ENCODE data around the gene VAMP2. TPM values are rescaled to one million over a fixed set of nuclear protein-coding genes. Genes with fewer than 3 reads are reported as not detected.
A peak's percentile ranks its signal among the peaks of the same experiment; 100 is the strongest.

VAMP2 gene
- total and polyA plus RNA-seq, 9 of the 15 experiments (the other 6 are each of a cell fraction or from before 2014, with no cell fraction given): 2.3 to 31.8 (median 6.0) TPM

DNA sequence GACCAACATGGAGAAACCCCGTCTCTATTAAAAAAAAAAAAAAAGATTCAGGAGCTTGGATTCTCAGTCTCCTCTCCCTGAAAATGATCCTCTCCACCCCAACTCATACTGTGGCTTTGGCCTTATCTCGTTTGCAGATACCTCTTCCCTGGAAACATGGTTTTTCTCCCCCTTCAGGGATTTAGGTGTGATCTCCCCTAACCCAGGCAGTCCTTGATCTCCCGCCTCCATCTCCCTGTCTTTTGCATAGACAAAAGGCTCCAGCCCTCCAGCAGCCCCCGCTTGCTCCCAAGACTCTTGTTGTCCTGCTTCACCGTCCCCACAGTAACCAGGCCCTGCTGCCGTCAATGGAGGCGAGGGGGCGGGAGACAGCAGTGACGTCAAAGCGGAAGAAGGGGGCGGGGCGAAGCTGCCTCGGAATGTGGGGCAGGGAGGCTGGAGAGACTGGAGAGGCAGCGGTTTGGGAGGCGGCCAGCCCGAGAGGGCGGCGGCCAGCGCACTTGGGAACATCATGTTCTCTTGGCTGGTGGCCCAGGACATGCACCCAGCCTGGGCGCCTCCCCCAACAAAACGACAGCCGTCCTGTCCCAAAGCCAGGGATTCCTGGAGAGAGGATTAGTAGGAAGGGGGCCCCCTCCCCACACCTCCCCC is 8.7 kb downstream of the VAMP2 start (continued):
- peak; percentile 62 for TF ChIP-seq POLR2G (IDR thresholded peaks at IDR 0.05; ENCODE audit: low read depth, low read length)
- TF ChIP-seq ZNF124 (CRISPR knock-in tag; IDR thresholded peaks at IDR 0.05): no peak
- TF ChIP-seq, protein P1, sequence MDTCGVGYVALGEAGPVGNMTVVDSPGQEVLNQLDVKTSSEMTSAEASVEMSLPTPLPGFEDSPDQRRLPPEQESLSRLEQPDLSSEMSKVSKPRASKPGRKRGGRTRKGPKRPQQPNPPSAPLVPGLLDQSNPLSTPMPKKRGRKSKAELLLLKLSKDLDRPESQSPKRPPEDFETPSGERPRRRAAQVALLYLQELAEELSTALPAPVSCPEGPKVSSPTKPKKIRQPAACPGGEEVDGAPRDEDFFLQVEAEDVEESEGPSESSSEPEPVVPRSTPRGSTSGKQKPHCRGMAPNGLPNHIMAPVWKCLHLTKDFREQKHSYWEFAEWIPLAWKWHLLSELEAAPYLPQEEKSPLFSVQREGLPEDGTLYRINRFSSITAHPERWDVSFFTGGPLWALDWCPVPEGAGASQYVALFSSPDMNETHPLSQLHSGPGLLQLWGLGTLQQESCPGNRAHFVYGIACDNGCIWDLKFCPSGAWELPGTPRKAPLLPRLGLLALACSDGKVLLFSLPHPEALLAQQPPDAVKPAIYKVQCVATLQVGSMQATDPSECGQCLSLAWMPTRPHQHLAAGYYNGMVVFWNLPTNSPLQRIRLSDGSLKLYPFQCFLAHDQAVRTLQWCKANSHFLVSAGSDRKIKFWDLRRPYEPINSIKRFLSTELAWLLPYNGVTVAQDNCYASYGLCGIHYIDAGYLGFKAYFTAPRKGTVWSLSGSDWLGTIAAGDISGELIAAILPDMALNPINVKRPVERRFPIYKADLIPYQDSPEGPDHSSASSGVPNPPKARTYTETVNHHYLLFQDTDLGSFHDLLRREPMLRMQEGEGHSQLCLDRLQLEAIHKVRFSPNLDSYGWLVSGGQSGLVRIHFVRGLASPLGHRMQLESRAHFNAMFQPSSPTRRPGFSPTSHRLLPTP (IDR thresholded peaks at IDR 0.05; ENCODE audit: borderline replicate concordance, extremely low read depth, insufficient read length): peak; percentile 34
- TF ChIP-seq, protein P2, sequence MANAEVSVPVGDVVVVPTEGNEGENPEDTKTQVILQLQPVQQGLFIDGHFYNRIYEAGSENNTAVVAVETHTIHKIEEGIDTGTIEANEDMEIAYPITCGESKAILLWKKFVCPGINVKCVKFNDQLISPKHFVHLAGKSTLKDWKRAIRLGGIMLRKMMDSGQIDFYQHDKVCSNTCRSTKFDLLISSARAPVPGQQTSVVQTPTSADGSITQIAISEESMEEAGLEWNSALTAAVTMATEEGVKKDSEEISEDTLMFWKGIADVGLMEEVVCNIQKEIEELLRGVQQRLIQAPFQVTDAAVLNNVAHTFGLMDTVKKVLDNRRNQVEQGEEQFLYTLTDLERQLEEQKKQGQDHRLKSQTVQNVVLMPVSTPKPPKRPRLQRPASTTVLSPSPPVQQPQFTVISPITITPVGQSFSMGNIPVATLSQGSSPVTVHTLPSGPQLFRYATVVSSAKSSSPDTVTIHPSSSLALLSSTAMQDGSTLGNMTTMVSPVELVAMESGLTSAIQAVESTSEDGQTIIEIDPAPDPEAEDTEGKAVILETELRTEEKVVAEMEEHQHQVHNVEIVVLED (CRISPR knock-in tag; IDR thresholded peaks at IDR 0.05): no peak
- TF ChIP-seq, protein P3, sequence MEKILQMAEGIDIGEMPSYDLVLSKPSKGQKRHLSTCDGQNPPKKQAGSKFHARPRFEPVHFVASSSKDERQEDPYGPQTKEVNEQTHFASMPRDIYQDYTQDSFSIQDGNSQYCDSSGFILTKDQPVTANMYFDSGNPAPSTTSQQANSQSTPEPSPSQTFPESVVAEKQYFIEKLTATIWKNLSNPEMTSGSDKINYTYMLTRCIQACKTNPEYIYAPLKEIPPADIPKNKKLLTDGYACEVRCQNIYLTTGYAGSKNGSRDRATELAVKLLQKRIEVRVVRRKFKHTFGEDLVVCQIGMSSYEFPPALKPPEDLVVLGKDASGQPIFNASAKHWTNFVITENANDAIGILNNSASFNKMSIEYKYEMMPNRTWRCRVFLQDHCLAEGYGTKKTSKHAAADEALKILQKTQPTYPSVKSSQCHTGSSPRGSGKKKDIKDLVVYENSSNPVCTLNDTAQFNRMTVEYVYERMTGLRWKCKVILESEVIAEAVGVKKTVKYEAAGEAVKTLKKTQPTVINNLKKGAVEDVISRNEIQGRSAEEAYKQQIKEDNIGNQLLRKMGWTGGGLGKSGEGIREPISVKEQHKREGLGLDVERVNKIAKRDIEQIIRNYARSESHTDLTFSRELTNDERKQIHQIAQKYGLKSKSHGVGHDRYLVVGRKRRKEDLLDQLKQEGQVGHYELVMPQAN (IDR thresholded peaks at IDR 0.05; ENCODE audit: borderline replicate concordance): peak; percentile 51; the same call in 1 of the 2 replicates
- 0 out of 2 replicates have a peak, but pooled peaks have one; percentile 26 for TF ChIP-seq NBN (IDR thresholded peaks at IDR 0.05; ENCODE audit: low read depth)
- no peak for TF ChIP-seq HIVEP1 (CRISPR knock-in tag; IDR thresholded peaks at IDR 0.05)
- TF ChIP-seq CREM (IDR thresholded peaks at IDR 0.05; ENCODE audit: low read depth): peak; percentile 96
- no peak for TF ChIP-seq SP2 (IDR thresholded peaks at IDR 0.05; ENCODE audit: extremely low read depth, low read depth, low read length, poor library complexity, severe bottlenecking)
- TF ChIP-seq ZNF165 (CRISPR knock-in tag; IDR thresholded peaks at IDR 0.05; ENCODE audit: borderline replicate concordance): no peak
- TF ChIP-seq, protein P4, sequence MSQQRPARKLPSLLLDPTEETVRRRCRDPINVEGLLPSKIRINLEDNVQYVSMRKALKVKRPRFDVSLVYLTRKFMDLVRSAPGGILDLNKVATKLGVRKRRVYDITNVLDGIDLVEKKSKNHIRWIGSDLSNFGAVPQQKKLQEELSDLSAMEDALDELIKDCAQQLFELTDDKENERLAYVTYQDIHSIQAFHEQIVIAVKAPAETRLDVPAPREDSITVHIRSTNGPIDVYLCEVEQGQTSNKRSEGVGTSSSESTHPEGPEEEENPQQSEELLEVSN (IDR thresholded peaks at IDR 0.05; ENCODE audit: borderline replicate concordance in 1 of 2, extremely low read depth in 1 of 2, insufficient read depth in 1 of 2, insufficient read length in 1 of 2, low read depth in 1 of 2, low read length in 1 of 2, poor library complexity in 1 of 2, severe bottlenecking in 1 of 2): peak in 1 of 2 experiments; percentile 56
- peak; percentile 85 for TF ChIP-seq CCNT2 (IDR thresholded peaks at IDR 0.05; ENCODE audit: borderline replicate concordance, extremely low read depth, insufficient read length, low read depth, low read length)
- TF ChIP-seq, protein P5, sequence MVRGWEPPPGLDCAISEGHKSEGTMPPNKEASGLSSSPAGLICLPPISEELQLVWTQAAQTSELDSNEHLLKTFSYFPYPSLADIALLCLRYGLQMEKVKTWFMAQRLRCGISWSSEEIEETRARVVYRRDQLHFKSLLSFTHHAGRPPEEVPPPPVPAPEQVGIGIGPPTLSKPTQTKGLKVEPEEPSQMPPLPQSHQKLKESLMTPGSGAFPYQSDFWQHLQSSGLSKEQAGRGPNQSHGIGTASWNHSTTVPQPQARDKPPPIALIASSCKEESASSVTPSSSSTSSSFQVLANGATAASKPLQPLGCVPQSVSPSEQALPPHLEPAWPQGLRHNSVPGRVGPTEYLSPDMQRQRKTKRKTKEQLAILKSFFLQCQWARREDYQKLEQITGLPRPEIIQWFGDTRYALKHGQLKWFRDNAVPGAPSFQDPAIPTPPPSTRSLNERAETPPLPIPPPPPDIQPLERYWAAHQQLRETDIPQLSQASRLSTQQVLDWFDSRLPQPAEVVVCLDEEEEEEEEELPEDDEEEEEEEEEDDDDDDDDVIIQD (CRISPR knock-in tag; IDR thresholded peaks at IDR 0.05): no peak
- TF ChIP-seq ZNF143 (CRISPR knock-in tag; IDR thresholded peaks at IDR 0.05): no peak
- TF ChIP-seq RFX1 (IDR thresholded peaks at IDR 0.05): peak; percentile 84
- TF ChIP-seq RCOR1 (IDR thresholded peaks at IDR 0.05; ENCODE audit: borderline replicate concordance in 1 of 2, low read depth in 2 of 2, low read length in 2 of 2): 0 out of 4 replicates have a peak, but pooled peaks of 1 of the 2 experiments have one; percentile 32
- no peak for TF ChIP-seq ZNF146 (CRISPR knock-in tag; IDR thresholded peaks at IDR 0.05; ENCODE audit: unreplicated experiment)
